ENCODE results near the gene IL18BP. TPM values are rescaled to one million over a fixed set of nuclear protein-coding genes. Genes with fewer than 3 reads are reported as not detected.

Gene IL18BP
- total and polyA plus RNA-seq, 2 experiments from 2014 or later = 1.2 to 7.3 TPM

DNA sequence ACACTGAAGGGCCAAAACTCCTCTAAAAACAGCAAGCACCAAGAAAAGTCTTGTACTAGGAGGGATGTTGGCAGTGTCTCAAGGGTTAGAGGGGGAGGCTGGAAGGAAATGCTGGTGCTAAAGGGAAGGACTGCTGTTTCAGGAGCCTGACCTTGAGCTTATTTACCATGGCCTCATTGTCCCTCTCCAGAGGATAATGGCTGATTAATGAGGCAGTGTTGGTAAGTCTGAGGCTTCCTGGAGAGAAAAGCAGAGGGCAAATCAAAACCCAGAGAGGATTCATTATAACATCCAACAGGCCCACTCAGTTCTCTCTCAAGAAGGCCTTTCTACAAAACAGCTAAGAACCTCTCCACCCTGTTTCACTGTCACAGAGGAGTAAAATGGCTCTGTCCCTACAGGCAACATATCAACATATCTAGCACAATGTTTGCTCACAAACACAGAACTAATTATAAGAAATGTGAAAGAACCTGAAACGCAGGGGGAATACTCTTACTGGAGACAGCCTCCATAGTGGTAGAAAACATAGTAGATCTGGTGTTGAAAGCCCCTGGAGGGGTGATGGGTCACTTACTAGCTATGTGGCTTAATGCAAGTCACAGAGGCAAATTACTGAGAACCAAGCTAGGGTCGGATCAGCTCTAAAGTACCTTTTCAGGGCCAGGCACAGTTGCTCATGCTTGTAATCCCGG lies 50.2 kb downstream of the IL18BP start:
- peak in 1 of 2 donors; percentile 19 for DNase-seq (ENCODE audit: low read depth in 1 of 2, low spot score in 1 of 2)

More for the DNA sequence above, 50.2 kb downstream of the IL18BP start:
- Histone ChIP-seq H3K4me1 (ENCODE audit: low read depth) (no peaks in the 10 kb centered on the region), H3K4me3 (no peak overlapping the region), H3K36me3 (no peaks in the 10 kb centered on the region), H3K9me3 (ENCODE audit: low read depth) (no peaks in the 10 kb centered on the region), H3K27ac (peak overlapping the region; percentile 48), H3K27me3 (no peaks in the 10 kb centered on the region)
- TF ChIP-seq, protein P1, sequence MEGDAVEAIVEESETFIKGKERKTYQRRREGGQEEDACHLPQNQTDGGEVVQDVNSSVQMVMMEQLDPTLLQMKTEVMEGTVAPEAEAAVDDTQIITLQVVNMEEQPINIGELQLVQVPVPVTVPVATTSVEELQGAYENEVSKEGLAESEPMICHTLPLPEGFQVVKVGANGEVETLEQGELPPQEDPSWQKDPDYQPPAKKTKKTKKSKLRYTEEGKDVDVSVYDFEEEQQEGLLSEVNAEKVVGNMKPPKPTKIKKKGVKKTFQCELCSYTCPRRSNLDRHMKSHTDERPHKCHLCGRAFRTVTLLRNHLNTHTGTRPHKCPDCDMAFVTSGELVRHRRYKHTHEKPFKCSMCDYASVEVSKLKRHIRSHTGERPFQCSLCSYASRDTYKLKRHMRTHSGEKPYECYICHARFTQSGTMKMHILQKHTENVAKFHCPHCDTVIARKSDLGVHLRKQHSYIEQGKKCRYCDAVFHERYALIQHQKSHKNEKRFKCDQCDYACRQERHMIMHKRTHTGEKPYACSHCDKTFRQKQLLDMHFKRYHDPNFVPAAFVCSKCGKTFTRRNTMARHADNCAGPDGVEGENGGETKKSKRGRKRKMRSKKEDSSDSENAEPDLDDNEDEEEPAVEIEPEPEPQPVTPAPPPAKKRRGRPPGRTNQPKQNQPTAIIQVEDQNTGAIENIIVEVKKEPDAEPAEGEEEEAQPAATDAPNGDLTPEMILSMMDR (IDR thresholded peaks at IDR 0.05; ENCODE audit: low read depth, low read length) = no peak

Other genes with a start within 250 kb of the IL18BP start
- gene DEFB108B, start 165.7 kb upstream of the IL18BP start, total RNA-seq = not detected in 2 replicates
- 0.41 TPM in 1 of 2 replicates, not detected in the other for gene DEFB108B, start 165.7 kb upstream of the IL18BP start, polyA plus RNA-seq
- not detected in 2 replicates for gene DEFB131B, start 120.5 kb upstream of the IL18BP start, total RNA-seq
- not detected in 2 replicates for gene DEFB131B, start 120.5 kb upstream of the IL18BP start, polyA plus RNA-seq
- 8.0 and 8.8 TPM in 2 replicates for gene XNDC1N, start 70.3 kb upstream of the IL18BP start, total RNA-seq
- 6.3 and 7.9 TPM in 2 replicates for gene XNDC1N, start 70.3 kb upstream of the IL18BP start, polyA plus RNA-seq
- gene RNF121, start 69.9 kb upstream of the IL18BP start, total RNA-seq = 27.7 and 28.6 TPM in 2 replicates
- gene RNF121, start 69.9 kb upstream of the IL18BP start, polyA plus RNA-seq = 16.2 and 16.8 TPM in 2 replicates
- 189 and 417 TPM in 2 replicates for gene NUMA1, start 81.6 kb downstream of the IL18BP start, total RNA-seq
- 119 and 161 TPM in 2 replicates for gene NUMA1, start 81.6 kb downstream of the IL18BP start, polyA plus RNA-seq
- gene LRRC51, start 81.9 kb downstream of the IL18BP start, total RNA-seq = 4.3 and 5.4 TPM in 2 replicates
- 5.6 and 7.3 TPM in 2 replicates for gene LRRC51, start 81.9 kb downstream of the IL18BP start, polyA plus RNA-seq
- 100 and 147 TPM in 2 replicates for gene LAMTOR1, start 104.4 kb downstream of the IL18BP start, total RNA-seq
- gene LAMTOR1, start 104.4 kb downstream of the IL18BP start, polyA plus RNA-seq = 137 and 180 TPM in 2 replicates
- gene TOMT, start 107.0 kb downstream of the IL18BP start, total RNA-seq = not detected in 2 replicates
- not detected in 2 replicates for gene TOMT, start 107.0 kb downstream of the IL18BP start, polyA plus RNA-seq
- 49.9 and 54.2 TPM in 2 replicates for gene ANAPC15, start 113.8 kb downstream of the IL18BP start, total RNA-seq
- 59.7 and 101 TPM in 2 replicates for gene ANAPC15, start 113.8 kb downstream of the IL18BP start, polyA plus RNA-seq
- gene FOLR3, start 136.8 kb downstream of the IL18BP start, total RNA-seq = not detected in 2 replicates
- gene FOLR3, start 136.8 kb downstream of the IL18BP start, polyA plus RNA-seq = not detected in 2 replicates
- 0.88 and 1.8 TPM in 2 replicates for gene FOLR1, start 193.2 kb downstream of the IL18BP start, total RNA-seq
- gene FOLR1, start 193.2 kb downstream of the IL18BP start, polyA plus RNA-seq = 3.1 and 3.9 TPM in 2 replicates
- not detected in 2 replicates for gene FOLR2, start 217.9 kb downstream of the IL18BP start, total RNA-seq
- gene FOLR2, start 217.9 kb downstream of the IL18BP start, polyA plus RNA-seq = not detected in 2 replicates
- 178 and 182 TPM in 2 replicates for gene INPPL1, start 225.9 kb downstream of the IL18BP start, total RNA-seq
- gene INPPL1, start 225.9 kb downstream of the IL18BP start, polyA plus RNA-seq = 130 and 156 TPM in 2 replicates
- gene PHOX2A, start 245.3 kb downstream of the IL18BP start, total RNA-seq = 0.30 and 0.92 TPM in 2 replicates
- gene PHOX2A, start 245.3 kb downstream of the IL18BP start, polyA plus RNA-seq = 0.50 TPM in 1 of 2 replicates, not detected in the other